Putamen (tissue), 1 donor: ENCODE measurements around the gene PPM1H.
A peak's percentile ranks its signal among the peaks of the same experiment; 100 is the strongest.

Experiments used
- DNase-seq: peaks from one replicate; pipeline ENCODE4 v3.0.0-alpha.2; 2016; ENCODE audit warnings: low spot score

Gene PPM1H

GRCh38 chr12:62603061-62603810 lies 331.7 kb downstream of the PPM1H start:
- DNase-seq, result peak; percentile 92

DNA sequence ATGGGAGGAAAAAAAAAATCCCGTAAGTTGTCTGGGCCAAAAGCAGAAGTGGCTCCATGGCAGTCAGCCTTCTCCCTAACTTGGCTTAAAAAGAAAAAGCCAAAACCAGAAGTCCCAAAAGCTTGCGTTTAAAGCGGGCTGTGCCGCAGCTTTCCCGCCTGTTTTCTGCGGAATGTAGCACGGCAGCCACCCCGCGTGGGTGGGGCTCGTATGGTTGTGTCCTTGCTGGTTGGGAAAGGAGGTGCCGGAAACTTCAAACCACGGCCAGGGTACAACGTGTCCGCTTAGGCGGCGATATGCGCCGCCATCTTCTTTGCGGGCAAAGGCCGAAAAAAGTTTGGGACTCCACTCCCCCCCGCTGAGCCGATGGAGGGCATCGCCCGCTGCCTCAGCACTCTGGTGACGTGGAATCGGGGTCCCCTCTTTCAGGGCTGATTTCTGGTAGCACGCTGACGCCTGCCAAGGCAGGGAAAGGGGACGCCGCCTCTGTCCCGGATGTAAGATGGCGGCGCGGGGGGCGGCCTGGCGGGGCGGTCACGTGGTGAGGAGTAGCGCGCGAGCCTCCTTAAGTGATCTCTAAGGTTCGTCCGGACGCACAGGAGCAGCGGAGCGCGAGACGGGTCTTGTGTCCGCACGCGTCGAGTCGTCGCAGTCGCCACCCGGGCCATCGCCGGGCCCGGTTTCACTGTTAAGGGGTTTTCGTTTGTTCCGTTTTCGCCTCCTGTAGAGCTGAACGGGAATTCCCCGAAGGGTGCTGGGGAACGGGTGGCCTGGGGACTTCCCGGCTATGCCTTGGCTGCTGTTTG lies 332.5 kb downstream of the PPM1H start:
- peak; percentile 92 for DNase-seq

DNA sequence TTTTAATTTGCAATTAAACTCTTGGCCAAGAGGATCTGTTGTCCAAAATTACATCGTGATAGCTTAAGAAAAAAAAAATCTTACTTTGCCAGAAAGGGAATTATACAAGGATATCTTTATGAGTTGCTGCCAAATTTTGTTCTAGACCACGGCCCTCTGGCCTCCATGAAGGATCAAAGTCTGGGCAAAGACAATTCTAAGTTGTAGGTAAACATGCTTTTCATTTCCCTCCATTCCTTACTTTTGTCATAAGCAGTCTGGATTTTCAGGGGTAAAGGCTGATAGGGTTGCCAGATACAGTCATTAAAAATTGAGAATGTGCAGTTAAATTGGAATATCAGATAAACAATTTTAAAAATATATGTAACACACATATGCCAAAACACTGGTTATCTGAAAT lies 333.2 kb downstream of the PPM1H start:
- DNase-seq, result peak; percentile 2

DNA sequence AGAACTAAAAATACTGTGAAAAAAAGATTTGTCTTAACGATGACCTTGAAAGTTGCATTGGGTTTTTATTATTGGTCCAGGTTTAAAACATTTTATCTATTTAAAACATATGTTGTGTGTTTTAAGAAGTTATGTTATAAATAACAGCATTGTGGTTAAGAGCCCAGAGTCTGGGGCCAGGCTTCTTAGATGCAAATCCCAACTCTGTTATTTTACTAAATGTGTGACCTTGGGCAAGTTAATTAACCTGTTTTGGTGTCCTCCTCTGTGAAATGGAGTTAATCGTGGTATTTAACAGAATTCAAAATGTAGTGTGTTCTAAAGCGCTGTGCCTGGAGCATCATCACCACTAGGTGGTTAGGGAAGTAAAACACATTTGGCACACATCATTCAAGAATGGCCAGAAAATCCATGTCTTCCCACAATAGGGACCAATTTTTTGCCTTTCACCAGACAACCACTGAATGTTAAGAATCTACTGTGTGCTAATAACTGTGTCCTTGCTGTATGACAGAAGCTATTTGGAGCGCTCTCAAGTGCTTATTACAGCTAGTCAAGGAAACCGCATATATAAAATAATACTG lies 335.0 kb downstream of the PPM1H start:
- DNase-seq, result no peak

GRCh38 chr12:62598846-62599245 lies 336.1 kb downstream of the PPM1H start:
- no peak for DNase-seq

- no peak for DNase-seq
Observed at GRCh38 chr12:62597253-62597652, 337.7 kb downstream of the PPM1H start.
